ENCODE results near the gene IFNK. TPM values are rescaled to one million over a fixed set of nuclear protein-coding genes. Genes with fewer than 3 reads are reported as not detected.

Gene IFNK
- total RNA-seq, 1 donor from 2014 or later, result not detected

DNA sequence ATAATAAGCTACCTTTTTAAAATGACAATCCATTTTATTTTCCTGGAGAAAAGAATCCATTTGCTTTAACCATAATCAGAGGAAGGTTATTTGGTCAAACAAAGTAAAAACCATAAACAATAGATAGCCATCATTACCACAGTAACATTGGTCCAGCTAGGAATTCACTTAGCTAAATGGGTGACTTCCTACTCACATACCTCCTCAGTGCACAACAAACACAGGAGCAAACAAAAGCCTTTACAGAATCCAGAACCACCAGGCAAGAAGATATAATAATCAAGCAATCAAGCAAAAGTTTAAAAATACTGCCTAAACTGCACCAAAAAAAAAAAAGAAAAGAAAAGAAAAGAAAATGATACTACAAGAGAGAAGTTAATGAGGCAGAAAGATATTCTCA, 949 bp upstream of the IFNK start:
- DNase-seq (ENCODE audit: low read depth), result no peak
- no peaks in the 10 kb centered on the region for H3K27me3 ChIP-seq (ENCODE audit: control insufficient read depth, insufficient read depth, low read length)
- TF ChIP-seq, protein P1, sequence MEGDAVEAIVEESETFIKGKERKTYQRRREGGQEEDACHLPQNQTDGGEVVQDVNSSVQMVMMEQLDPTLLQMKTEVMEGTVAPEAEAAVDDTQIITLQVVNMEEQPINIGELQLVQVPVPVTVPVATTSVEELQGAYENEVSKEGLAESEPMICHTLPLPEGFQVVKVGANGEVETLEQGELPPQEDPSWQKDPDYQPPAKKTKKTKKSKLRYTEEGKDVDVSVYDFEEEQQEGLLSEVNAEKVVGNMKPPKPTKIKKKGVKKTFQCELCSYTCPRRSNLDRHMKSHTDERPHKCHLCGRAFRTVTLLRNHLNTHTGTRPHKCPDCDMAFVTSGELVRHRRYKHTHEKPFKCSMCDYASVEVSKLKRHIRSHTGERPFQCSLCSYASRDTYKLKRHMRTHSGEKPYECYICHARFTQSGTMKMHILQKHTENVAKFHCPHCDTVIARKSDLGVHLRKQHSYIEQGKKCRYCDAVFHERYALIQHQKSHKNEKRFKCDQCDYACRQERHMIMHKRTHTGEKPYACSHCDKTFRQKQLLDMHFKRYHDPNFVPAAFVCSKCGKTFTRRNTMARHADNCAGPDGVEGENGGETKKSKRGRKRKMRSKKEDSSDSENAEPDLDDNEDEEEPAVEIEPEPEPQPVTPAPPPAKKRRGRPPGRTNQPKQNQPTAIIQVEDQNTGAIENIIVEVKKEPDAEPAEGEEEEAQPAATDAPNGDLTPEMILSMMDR (IDR thresholded peaks at IDR 0.05; ENCODE audit: insufficient read depth, low read length, severe bottlenecking), result no peak
- H3K36me3 ChIP-seq (ENCODE audit: control insufficient read depth, insufficient read depth, low read length), result no peaks in the 10 kb centered on the region
- no peak overlapping the region for H3K4me3 ChIP-seq (ENCODE audit: low read depth, low read length)
- FAIRE-seq, result no peak

DNA sequence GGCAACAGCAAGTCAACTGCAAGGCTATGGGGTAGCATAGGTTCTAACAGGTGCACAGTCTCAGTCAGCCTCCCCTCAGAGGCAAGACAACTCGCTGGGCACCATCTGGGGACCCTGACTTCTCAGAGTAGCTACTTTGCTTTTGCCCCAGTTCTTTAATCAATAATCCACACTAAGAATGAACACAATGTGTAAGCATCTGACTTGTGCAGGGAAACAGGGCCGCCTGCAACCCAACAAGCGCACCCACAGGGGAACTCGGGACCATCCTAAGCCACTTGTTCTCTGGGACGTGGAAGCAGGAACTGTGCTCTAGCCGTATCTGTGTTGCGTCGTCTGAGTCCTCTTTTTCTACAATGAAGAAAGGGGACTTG, 3.6 kb downstream of the IFNK start:
- Histone ChIP-seq H3K36me3 (ENCODE audit: control insufficient read depth, insufficient read depth, low read length) (no peaks in the 10 kb centered on the region), H3K27me3 (ENCODE audit: control insufficient read depth, insufficient read depth, low read length) (no peaks in the 10 kb centered on the region), H3K4me3 (ENCODE audit: low read depth, low read length) (peak overlapping the region; percentile 55)
- TF ChIP-seq, protein P1 (IDR thresholded peaks at IDR 0.05; ENCODE audit: insufficient read depth, low read length, severe bottlenecking), result no peak
- no peak for DNase-seq (ENCODE audit: low read depth)
- no peak for FAIRE-seq

DNA sequence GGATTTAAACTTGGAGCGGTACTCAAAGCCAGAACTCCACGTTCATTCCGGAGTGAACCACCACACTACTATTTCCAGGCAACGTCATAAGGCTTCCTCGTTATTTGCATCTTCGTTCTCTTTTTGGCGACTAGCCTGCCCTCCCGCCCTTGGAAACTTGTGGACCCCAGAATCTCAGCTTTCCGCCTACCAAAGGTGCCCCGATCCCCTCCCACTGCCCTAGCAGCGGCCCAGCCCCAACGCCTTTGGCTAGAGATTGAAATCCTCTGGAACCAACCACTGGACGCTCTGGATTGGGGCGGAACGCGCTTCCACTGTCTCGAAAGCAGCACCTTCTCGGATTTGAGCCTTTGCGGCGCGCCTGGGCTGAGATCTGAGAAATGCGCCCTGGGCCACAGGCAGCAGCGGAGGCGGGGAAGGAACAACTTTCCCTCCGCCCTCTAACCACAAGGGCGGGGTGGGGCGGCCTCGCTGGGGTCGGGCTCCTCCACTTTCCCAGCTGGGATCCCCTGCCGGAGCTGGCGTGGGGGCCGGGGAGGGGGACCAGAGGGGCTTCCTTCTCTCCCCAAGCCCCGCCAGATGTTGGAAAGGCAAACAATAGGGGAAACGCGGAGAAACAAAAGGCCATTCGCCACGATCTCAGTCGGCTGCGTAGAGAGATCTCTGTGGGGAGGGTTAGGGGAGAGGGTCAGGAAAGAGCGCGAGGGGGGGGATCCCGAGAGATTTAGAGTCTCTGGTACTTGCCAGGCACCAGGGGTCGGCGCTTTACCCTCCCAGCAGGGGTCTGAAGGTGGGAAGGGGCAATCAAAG, 4.2 kb downstream of the IFNK start:
- DNase-seq (ENCODE audit: low read depth) (peak; percentile 79), FAIRE-seq (no peak)
- peak overlapping the region; percentile 55 for H3K4me3 ChIP-seq (ENCODE audit: low read depth, low read length)
- H3K27me3 ChIP-seq (ENCODE audit: control insufficient read depth, insufficient read depth, low read length), result no peaks in the 10 kb centered on the region
- no peaks in the 10 kb centered on the region for H3K36me3 ChIP-seq (ENCODE audit: control insufficient read depth, insufficient read depth, low read length)
- TF ChIP-seq, protein P1 (IDR thresholded peaks at IDR 0.05; ENCODE audit: insufficient read depth, low read length, severe bottlenecking), result no peak

DNA sequence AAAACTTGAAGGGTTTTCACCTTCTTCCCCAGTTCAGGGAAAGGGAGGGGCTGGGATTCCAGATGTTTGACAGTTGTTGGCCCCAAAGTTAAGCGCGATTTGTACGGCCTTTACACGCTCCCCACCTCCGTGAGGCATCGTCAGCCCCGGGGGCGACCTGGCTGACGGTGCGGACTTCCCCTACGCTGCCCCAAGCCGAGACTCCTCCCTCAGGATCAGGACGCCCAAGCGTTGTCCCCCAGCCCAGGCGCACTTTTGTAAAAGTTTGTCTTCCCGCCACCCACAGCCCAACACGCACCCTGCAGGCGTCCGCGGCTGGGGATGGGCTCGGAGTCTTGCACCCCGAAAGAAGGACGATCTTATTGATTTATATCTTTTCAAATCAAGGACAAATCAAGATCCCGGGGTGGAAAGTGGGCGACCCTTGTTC, 4.8 kb downstream of the IFNK start:
- no peaks in the 10 kb centered on the region for H3K27me3 ChIP-seq (ENCODE audit: control insufficient read depth, insufficient read depth, low read length)
- H3K36me3 ChIP-seq (ENCODE audit: control insufficient read depth, insufficient read depth, low read length), result no peaks in the 10 kb centered on the region
- TF ChIP-seq, protein P1 (IDR thresholded peaks at IDR 0.05; ENCODE audit: insufficient read depth, low read length, severe bottlenecking), result no peak
- DNase-seq (ENCODE audit: low read depth) (peak; percentile 79), FAIRE-seq (no peak)
- peak overlapping the region; percentile 55 for H3K4me3 ChIP-seq (ENCODE audit: low read depth, low read length)

DNA sequence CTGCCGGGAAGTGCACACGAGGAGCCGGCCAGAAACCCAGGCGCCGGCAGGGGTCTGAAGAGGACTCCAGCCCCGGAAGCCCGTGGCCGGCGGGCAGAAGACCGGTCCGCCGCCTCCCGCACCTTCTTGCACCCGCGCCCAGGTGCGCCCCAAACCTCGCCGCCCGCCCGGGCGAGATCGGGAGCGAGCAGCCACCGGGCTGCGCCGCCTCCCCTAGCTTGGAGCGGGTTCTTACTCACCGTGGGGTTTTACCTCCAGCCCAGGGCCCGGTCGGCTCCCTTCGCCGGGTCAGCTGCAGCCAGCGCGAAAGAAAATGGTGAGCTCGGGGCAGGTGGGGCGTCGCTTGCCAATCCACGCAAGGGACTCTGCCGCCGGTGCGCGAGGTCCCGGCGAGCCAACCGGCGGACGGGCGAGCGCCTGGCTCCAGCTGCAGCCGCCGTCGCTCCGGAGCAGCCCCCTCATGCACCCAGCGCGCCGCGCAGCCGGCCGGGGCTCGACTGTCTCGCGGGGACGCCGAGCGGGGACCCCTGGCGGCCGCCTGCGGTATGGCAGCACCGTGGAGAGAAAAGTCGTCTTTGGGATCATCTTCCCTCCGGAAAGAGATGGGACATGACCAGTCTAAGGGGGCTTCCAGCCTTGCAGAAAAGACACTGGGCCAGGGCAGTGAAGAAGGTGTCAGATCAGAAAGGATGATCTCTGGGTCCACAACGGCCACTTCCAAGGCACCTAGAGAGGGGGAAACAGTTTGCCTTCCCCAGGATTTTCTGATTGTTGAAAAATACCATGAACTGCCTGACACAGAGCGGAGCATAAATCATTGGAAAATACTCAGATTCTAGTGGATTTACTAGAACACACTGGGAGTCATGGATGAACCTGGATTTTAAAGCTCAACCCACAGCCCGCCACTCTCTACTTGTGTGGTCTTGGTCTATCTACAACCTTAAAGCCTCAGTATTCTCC, 5.5 kb downstream of the IFNK start, which contains the start of gene MOB3B:
TSS of gene MOB3B (minus strand) at position 499 of the 963 bp plus-strand sequence. CDS start 74,264 bp downstream, outside the sequence.
- Histone ChIP-seq H3K36me3 (ENCODE audit: control insufficient read depth, insufficient read depth, low read length) (no peaks in the 10 kb centered on the region), H3K4me3 (ENCODE audit: low read depth, low read length) (peak within 1 kb of the TSS; percentile 55), H3K27me3 (ENCODE audit: control insufficient read depth, insufficient read depth, low read length) (no peaks in the 10 kb centered on the region)
- DNase-seq (ENCODE audit: low read depth), result peak; percentile 46
- FAIRE-seq, result no peak
- TF ChIP-seq, protein P1 (IDR thresholded peaks at IDR 0.05; ENCODE audit: insufficient read depth, low read length, severe bottlenecking), result peak; percentile 85
